Hematopoietic multipotent progenitor cell (in vitro differentiated cells): ENCODE results near the gene EHD2. TPM values are rescaled to one million over a fixed set of nuclear protein-coding genes. Genes with fewer than 3 reads are reported as not detected.
"Not testable (repeated sequence)": the region's sequence is repeated elsewhere in the genome, so short reads cannot be mapped to it uniquely, and the experiment has no call there.

Experiments
- DNase-seq, 3 donors: peaks; one replicate each; pipeline ENCODE4 v3.0.0-alpha.2; 2011 to 2015; ENCODE audit warnings: low read depth in 2 of 3, low spot score in 2 of 3
- total RNA-seq: library from RNA; depleted of rRNA; stranded (reverse); fragments of >200 nt; gene quantifications from one replicate; pipeline ENCODE4 v1.2.3, GENCODE V29; 2012

EHD2 gene
- total RNA-seq, 1 donor: 51.7 TPM

DNA sequence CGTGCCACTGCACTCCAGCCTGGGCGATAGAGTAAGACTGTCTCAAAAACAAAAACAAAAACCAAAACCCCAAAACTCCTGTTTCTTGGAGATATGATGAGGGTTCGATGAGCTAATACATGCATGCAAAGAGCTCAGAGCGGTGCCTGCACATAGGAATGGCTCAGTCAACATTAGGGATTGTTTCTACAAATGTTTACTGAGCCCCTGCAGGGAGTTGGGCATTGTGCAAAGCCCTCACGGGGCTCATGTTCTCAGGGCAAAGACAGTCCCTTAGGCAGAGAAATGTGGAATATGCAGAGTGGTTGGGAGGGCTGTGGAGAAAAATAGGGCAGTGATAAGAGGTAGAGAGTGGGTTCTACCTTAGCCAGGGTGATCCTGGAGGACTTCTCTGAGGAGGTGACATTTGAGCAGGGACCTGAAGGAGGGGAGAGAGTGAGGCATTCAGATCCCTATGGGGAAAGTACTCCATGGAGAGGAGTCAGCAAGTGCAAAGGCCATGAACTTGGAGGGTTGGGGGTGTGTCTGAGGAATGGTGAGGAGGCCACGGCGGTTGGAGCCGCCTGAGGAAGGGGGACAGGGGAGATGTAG is 1.5 kb upstream of the EHD2 start:
- no peak for DNase-seq

DNA sequence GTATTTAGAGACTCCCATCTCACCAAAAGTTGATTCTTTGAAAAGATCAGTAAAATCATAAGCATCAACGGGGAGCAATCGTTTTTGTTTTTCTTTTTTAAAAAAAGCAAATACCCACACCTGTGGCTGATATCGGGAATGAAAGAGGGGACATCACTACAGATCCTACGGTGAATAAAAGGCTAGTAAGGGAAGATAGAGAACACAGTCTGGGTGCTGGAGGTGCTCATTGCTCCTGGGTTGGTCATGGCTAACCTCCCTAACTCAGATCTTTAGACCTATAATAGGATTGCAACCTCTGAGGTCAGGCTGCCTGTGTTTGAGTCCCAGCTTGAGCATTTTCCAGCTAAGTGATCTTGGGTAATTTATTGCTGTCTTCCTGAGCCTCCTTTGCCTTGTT is 1.1 kb downstream of the EHD2 start:
- peak in 1 of 3 donors; percentile 30 for DNase-seq

DNA sequence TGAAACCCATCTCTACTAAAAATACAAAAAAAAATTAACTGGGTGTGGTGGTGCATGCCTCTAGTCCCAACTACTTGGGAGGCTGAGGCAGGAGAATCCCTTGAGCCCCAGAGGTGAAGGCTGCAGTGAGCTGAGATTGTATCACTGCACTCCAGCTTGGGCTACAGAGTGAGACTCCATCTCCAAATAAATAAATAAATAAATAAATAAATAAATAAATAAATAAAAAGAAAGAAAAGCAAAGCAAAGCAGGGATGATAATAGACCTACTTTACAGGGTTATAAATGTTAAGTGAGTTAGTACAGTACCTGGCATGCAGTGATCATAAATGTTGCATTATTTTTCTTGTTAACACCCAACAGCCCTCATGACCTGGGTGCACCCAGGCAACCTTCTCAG is 1.6 kb downstream of the EHD2 start:
- DNase-seq: not testable (repeated sequence)

DNA sequence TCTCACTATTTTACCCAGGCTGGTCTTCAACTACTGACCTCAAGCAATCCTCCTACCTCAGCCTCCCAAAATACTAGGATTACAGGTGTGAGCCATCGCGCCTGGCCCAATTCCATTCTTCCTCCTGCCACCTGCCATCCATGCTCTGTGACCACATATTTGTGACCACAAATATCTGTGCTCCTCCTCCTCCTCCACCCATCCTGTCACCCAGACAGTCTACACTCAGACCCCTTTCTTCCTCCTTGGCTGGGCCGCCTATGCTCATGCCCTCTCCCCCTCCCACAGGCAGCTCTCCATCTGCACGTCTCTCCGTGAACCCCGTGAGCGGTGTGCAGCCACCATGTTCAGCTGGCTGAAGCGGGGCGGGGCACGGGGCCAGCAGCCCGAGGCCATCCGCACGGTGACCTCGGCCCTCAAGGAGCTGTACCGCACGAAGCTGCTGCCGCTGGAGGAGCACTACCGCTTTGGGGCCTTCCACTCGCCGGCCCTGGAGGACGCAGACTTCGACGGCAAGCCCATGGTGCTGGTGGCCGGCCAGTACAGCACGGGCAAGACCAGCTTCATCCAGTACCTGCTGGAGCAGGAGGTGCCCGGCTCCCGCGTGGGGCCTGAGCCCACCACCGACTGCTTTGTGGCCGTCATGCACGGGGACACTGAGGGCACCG is 3.2 kb downstream of the EHD2 start:
- DNase-seq: no peak

DNA sequence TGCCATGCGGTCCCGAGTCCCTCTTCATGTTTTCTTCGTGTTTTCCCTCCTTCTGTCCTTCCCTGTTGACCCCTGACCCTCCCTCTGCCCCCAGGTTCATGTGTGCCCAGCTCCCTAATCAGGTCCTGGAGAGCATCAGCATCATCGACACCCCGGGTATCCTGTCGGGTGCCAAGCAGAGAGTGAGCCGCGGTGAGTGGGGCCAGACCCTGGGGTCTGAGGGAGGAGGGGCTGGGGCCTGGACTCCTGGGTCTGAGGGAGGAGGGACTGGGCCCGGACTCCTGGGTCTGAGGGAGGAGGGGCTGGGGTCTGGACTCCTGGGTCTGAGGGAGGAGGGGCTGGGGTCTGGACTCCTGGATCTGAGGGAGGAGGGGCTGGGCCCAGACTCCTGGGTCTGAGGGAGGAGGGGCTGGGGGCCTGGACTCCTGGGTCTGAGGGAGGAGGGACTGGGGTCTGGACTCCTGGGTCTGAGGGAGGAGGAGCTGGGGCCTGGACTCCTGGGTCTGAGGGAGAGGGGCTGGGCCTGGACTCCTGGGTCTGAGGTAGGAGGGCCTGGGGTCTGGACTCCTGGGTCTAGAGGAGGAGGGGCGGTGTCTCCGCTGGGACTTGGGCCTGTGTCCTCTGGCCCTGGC is 5.3 kb downstream of the EHD2 start:
- not testable (repeated sequence) for DNase-seq

DNA sequence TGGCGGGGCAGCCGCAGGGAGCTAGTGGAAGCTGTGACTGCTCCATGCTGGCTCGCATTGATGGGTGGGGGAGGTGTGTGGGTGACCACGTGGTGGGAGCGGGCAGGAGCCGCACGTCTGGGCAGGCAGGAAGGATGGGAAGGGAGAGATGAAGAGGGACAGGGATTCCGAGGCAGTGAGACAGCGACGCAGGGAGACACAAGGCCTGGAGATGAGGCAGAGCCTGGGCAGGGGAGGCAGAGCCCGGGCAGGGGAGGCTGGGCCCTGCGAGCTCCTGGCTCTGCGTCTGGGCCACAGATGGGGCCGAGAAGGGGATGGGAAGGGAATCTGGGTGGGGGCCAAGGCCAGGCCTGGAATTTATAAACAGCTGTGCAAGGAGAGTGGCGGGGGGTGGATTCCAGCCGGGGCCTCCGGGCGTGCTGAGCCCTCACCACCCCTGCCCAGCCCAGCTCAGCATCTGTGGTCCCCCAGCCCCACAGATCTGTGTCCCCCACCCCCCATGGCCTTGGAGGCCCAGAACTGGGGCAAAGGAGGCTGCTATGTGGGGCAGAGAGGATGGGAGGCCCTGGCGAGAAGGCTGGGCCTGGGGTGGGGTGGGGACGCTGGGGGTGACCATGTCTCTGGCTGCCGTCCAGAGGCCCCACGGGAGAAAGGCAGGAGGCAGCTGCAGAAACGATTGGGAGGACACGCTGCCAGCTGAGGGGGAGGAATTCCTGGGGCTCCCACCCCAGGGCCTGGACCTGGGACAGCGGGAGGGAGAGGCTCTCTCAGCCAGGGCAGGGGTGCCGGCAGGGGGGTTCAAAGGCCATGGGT is 6.0 kb downstream of the EHD2 start:
- no peak for DNase-seq

DNA sequence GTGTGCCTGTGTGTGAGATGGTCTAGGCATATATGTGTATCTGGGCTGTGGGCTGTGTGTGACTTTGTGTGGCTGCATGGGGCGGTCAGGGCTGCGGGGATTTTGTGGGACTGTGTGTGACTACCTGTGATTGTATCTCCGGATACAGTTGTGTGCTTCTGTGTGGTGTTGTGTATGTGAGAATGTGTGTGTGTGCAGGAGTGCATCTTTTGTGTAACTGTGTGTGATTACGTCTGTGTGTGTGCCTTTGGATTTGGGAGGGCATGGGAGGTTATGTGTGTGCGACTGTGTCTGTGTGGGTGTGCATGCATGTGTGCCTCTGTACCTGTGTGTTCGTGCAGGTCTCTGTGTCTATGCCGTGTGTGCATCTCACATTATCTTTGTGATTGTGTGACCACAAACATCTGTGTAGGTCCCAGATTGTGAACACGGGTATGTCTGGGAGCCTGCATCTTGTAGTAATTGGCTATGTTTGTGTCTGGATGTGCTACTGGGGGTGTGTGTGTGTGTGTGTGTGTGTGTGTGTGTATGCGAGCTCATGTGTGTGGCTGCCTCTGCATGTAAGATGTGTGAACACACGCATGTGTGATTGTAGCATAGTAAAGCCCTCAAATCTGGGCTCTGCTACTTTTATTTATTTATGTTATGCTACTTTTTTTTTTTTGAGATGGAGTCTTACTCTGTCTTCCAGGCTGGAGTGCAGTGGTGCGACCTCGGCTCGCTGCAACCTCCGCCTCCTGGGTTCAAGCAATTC is 7.6 kb downstream of the EHD2 start:
- no peak for DNase-seq

DNA sequence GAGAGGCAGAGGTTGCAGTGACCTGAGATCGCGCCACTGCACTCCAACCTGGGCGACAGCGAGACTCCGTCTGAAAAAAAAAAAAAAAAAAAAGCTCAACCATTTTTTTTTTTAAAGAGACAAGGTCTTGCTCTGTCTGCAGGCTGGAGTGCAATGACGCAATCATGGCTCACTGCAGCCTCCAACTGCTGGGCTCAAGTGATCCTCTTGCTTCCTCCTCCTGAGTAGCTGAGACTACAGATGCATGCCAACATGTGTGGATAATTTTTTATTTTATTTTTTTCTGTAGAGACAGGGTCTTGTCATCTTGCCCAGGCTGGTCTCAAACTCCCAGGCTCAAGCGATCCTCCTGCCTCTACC is 10.3 kb downstream of the EHD2 start:
- DNase-seq: peak in 2 of 3 donors; percentile 62 to 80

DNA sequence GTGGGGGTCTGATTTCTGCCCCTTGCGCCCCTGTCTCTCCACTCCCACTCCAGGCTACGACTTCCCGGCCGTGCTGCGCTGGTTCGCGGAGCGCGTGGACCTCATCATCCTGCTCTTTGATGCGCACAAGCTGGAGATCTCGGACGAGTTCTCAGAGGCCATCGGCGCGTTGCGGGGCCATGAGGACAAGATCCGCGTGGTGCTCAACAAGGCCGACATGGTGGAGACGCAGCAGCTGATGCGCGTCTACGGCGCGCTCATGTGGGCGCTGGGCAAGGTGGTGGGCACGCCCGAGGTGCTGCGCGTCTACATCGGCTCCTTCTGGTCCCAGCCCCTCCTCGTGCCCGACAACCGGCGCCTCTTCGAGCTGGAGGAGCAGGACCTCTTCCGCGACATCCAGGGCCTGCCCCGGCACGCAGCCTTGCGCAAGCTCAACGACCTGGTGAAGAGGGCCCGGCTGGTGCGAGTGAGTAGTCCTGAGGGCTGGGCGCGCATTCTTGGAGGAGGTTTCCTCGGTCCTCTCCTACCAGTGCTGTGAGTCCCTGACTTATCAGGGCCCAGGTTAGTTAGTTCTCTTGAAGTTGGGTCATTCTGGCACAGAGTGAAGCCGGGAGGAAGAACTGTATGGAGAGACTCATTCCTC is 12.7 kb downstream of the EHD2 start:
- DNase-seq: no peak

DNA sequence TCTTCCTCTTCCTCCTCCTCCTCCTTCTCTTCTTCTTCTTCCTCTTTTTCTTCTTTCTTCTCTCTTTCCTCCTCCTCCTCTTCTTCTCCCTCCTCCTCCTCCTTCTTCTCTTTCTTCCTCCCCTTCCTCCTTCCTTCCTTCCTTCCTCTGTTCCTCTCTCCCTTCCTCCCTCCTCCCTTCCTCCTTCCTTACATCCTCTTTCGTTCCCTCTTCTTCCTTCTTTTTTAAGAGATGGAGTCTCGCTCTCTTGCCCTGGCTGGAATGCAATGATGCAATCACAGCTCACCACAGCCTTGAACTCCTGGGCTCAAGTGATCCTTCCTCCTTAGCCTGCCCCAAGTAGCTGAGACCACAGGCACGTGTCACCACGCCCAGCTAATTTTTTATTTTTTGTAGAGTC is 13.2 kb downstream of the EHD2 start:
- no peak for DNase-seq

DNA sequence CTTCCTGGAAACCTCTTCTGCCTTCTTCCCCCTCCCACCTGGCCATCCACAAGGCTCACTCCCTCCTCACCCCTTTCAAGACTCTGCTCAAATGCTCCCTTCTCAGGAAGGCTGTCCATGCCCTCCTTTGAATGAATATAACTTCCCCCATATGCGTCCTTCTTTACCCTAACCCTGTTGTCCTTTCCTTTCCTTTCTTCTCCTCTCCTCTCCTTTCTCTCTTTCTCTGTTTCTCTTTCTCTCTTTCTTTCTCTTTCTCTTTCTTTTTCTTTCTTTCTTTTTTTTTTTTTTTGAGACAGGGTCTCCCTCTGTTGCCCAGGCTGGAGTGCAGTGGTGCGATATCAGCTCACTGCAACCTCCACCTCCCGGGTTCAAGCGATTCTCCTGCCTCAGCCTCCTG is 15.1 kb downstream of the EHD2 start:
- DNase-seq: not testable (repeated sequence)

DNA sequence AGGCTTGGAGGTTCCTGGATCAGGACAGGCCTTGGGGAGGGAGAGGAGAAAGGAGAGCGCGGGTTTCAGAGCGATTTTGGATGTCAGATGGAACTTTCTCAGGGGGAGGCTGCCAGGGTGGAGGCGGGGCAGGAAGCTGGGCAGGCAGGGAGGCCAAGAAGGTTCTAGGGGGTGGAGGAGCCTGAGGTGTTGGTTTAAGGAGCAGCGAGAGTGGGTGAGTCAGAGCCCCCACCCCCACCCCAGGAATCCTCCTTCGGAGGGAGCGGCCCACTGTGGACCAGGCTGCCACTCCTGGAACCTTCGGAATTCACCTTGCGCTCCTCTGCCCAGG is 16.2 kb downstream of the EHD2 start:
- DNase-seq: peak in 2 of 3 donors; percentile 71 to 83

DNA sequence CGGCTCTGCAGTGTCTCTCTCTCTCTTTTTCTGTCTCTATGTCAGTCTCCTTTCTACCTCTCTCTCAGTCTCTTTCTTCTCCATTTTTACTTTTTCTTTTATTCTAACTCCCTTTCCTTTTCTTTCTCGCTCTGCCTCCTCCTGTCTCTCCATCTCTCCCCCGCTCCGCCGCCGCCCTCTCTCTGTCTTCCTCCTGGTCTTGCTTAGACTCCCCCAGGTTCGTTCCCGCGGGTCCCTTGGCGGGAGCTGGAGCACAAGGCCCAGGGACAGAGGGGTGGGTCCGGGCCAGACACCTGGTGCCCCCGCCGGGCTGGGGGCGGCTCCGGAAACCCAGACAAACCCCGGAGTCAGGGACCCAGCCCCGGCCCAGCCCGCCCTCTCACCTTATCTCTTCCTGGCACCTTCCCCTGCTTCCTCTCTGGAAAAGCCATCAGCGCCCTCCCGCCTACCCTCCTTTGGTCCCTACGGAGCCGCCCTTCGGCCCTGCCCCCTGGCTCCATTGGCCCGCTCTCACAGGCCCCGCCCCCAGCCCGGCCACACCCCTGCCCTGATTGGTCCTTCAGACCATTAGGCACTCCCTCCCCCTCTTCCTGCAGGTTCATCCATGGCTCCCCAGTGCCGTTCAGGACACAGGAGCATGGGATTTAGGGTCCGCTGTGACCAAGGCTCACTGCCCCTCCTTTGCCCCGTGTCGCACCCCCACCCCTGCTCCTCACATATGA is 16.7 kb downstream of the EHD2 start:
- peak in 2 of 3 donors; percentile 94 to 96 for DNase-seq

DNA sequence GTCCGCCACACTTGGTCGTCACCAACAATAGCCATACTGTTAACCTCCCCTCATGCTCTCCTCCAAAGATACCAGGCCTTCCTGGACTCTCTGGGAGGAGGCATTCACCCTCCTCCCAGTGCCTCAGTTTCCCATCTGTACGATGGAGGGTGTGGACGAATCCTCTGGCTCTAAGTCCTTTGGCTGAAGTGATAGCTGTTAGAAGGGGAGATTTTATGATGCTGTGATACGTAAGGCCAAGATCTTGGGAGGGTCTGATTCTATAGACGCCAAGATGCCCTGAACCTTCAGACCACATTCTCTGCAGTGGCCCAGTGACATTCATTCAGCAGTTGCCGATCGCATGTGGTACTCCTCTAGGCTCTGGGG is 17.3 kb downstream of the EHD2 start:
- DNase-seq: no peak

DNA sequence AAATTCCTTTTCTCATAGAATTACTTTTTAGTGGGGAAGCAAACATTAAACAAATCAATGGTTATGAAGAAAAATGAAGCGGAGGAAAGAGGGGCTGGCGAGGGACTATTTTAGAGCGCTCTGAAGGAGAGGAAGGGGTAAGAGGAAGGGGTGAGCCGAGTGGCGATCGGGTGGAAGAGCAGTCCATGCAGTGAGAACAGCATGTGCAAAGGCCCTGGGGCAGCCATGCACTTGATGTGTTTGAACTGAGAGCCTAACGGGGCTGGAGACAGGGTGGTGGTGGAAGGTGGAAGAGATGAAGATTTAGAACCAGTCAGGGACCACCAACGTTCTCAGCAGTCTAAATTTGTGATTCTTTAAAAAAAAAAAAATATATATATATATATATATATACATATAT is 17.7 kb downstream of the EHD2 start:
- DNase-seq: no peak

DNA sequence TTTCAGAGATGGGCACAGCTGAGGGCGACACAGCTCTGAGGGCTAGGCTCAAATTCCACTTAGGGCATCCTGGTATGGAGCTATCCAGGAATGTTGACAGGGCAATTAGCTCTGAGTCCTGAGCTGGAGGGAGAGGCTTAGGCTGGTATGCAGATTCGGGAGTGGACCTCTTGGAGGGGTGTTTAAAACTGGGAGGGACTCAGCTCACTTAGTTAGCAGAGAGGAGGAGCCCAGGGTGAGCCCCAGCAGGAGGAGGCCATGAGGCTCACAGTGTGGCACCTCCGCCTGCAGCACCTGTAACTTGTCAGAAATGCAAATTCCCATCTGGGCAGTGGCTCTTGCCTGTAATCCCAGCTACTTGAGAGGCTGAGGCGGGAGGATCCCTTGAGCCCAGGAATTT is 21.9 kb downstream of the EHD2 start:
- no peak for DNase-seq

DNA sequence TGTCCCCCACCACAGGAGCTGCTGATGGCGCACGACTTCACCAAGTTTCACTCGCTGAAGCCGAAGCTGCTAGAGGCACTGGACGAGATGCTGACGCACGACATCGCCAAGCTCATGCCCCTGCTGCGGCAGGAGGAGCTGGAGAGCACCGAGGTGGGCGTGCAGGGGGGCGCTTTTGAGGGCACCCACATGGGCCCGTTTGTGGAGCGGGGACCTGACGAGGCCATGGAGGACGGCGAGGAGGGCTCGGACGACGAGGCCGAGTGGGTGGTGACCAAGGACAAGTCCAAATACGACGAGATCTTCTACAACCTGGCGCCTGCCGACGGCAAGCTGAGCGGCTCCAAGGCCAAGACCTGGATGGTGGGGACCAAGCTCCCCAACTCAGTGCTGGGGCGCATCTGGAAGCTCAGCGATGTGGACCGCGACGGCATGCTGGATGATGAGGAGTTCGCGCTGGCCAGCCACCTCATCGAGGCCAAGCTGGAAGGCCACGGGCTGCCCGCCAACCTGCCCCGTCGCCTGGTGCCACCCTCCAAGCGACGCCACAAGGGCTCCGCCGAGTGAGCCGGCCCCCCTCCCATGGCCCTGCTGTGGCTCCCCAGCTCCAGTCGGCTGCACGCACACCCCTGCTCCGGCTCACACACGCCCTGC is 27.8 kb downstream of the EHD2 start:
- no peak for DNase-seq

DNA sequence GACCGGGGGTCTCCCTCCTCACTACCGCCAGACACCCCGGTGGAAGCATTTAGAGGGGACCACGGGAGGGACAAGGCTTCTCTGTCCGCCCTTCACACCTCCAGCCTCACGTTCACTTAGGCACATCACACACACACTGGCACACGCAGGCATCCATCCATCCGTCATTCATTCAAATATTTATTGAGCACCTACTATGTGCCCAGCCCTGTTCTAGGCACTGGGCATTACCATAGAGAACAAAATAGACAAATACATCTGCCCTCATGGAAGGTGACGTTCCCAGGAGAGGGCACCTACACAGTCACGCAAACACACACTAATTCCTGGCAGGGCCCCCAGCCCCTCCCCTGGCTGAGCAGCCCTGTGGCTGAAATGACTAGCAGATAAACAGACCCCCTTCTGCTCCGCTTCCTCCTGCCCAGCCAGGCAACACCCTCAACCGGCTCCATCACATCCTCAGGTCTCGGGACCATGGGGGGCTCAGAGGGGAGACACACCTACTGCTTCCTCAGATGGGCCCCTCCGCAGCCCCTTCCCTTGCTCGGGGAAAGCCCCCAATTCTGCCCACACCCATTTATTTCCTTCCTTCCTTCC is 28.4 kb downstream of the EHD2 start:
- peak in 2 of 3 donors; percentile 16 to 29 for DNase-seq

DNA sequence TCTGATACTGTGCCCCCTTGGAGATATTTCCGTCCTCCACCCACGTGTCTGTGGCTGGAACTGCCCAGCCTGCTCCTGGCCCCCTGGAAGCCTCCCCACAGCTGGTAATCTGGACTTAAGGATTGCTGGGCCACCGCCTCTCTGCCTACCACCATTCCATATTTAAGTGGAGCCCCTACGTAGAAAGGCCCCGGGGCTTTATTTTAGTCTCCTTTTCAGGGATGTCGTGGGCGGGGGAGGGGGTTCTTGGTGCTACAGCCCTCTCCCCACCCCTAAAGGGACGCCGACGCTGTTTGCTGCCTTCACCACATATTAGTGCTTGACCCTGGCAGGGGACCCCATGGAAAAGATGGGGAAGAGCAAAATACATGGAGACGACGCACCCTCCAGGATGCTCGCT is 29.4 kb downstream of the EHD2 start:
- no peak for DNase-seq
